IMR-90 (cell line): ENCODE measurements around the gene PTPRN2. TPM values are rescaled to one million over a fixed set of nuclear protein-coding genes. Genes with fewer than 3 reads are reported as not detected.
A peak's percentile ranks its signal among the peaks of the same experiment; 100 is the strongest.

Source experiments
- ATAC-seq: fragments of 200-7000 bp; cut with Tn5 transposase; 2 replicates; pipeline ENCODE4 v1.9.1; 2020; ENCODE audit warnings: low read depth, mild to moderate bottlenecking, moderate library complexity
- BruUV-seq: library from RNA; stranded (reverse); fragments of 400-500 nt; replicated peaks from 2 replicates; lab custom pipeline; 2021; lab: Mats Ljungman, UMichigan
- CTCF ChIA-PET: fragments of 300-600 bp; formaldehyde crosslinking; extraction: SDS; loops from one replicate; lab custom pipeline; 2021; ENCODE audit warnings: antibody characterized with exemption; lab: Yijun Ruan, JAX
- POLR2A ChIA-PET: fragments of 300-600 bp; sonication (Branson Sonifier 250); formaldehyde crosslinking; loops from one replicate; lab custom pipeline; 2022; ENCODE audit warnings: antibody characterized with exemption; ENCODE audit not compliant: unreplicated experiment; lab: Charles Lee
- DNase-seq: peaks from one replicate; pipeline ENCODE4 v3.0.0; 2013
- H2AFZ ChIP-seq: replicated peaks from 2 replicates; pipeline ENCODE3; 2013; ENCODE audit warnings: low read length, mild to moderate bottlenecking; ENCODE audit not compliant: poor library complexity
- H2AK5ac ChIP-seq: 2 replicates; pipeline ENCODE4 v1.6.1; 2013; ENCODE audit warnings: low read depth, low read length, inconsistent platforms
- H2AK9ac ChIP-seq: replicated peaks from 2 replicates; pipeline ENCODE3; 2013; ENCODE audit warnings: mild to moderate bottlenecking, low read depth, low read length, moderate library complexity; ENCODE audit not compliant: poor library complexity
- H2BK120ac ChIP-seq: 2 replicates; pipeline ENCODE4 v1.6.1; 2013; ENCODE audit warnings: low read depth, low read length, inconsistent platforms
- H2BK15ac ChIP-seq: 3 replicates; pipeline ENCODE4 v1.6.1; 2013; ENCODE audit warnings: low read depth, low read length, inconsistent platforms
- H2BK20ac ChIP-seq: 2 replicates; pipeline ENCODE4 v1.6.1; 2013; ENCODE audit warnings: low read depth, mild to moderate bottlenecking, inconsistent platforms, low read length, moderate library complexity
- H2BK5ac ChIP-seq: 2 replicates; pipeline ENCODE4 v1.6.1; 2013; ENCODE audit warnings: mild to moderate bottlenecking, low read depth, low read length, inconsistent platforms; ENCODE audit not compliant: poor library complexity, severe bottlenecking
- H3K14ac ChIP-seq: replicated peaks from 2 replicates; pipeline ENCODE4 v1.6.1; 2013; ENCODE audit warnings: low read depth, low read length, inconsistent platforms
- H3K18ac ChIP-seq: 2 replicates; pipeline ENCODE4 v1.6.1; 2013; ENCODE audit warnings: low read depth, low read length, control low read depth
- H3K23ac ChIP-seq: 2 replicates; pipeline ENCODE4 v1.6.1; 2013; ENCODE audit warnings: low read depth, low read length, inconsistent platforms
- H3K27ac ChIP-seq: 2 replicates; pipeline ENCODE4 v1.5.1; 2013; ENCODE audit warnings: mild to moderate bottlenecking, control low read depth, low read length; ENCODE audit not compliant: insufficient read depth
- H3K27me3 ChIP-seq: 2 replicates; pipeline ENCODE4 v1.6.1; 2013; ENCODE audit warnings: low read length; ENCODE audit not compliant: control insufficient read depth, insufficient read depth
- H3K36me3 ChIP-seq: 2 replicates; pipeline ENCODE4 v1.6.1; 2013; ENCODE audit warnings: low read length, mixed read lengths; ENCODE audit not compliant: control insufficient read depth, insufficient read depth
- H3K4ac ChIP-seq: 2 replicates; pipeline ENCODE4 v1.6.1; 2013; ENCODE audit warnings: low read depth, low read length, inconsistent platforms
- H3K4me1 ChIP-seq: 2 replicates; pipeline ENCODE4 v1.6.1; 2013; ENCODE audit warnings: low read length, mixed read lengths; ENCODE audit not compliant: control insufficient read depth, insufficient read depth
- H3K4me2 ChIP-seq: 2 replicates; pipeline ENCODE4 v1.6.1; 2013; ENCODE audit warnings: low read depth, mild to moderate bottlenecking, control low read depth, low read length, moderate library complexity
- H3K4me3 ChIP-seq: 2 replicates; pipeline ENCODE4 v1.5.1; 2013; ENCODE audit warnings: low read depth, mild to moderate bottlenecking, control low read depth, low read length, moderate library complexity; ENCODE audit not compliant: insufficient read depth
- H3K56ac ChIP-seq: 2 replicates; pipeline ENCODE4 v1.6.1; 2013; ENCODE audit warnings: low read length, inconsistent platforms; ENCODE audit not compliant: insufficient read depth; ENCODE audit errors: extremely low read depth
- H3K79me1 ChIP-seq, 2 experiments: 2 replicates each; pipeline ENCODE4 v1.6.1; 2013; ENCODE audit warnings: low read length in 2 of 2, inconsistent platforms in 1 of 2, low read depth in 1 of 2
- H3K9ac ChIP-seq: 2 replicates; pipeline ENCODE4 v1.6.1; 2013; ENCODE audit warnings: low read depth, low read length, control low read depth
- H3K9me1 ChIP-seq: 2 replicates; pipeline ENCODE4 v1.6.1; 2013; ENCODE audit warnings: low read length, inconsistent platforms; ENCODE audit not compliant: insufficient read depth
- H3K9me3 ChIP-seq: 2 replicates; pipeline ENCODE4 v1.6.1; 2013; ENCODE audit warnings: low read length; ENCODE audit not compliant: control insufficient read depth, insufficient read depth
- H4K20me1 ChIP-seq: 2 replicates; pipeline ENCODE4 v1.6.1; 2013; ENCODE audit warnings: low read length, inconsistent platforms; ENCODE audit not compliant: insufficient read depth
- H4K5ac ChIP-seq: 2 replicates; pipeline ENCODE4 v1.6.1; 2013; ENCODE audit warnings: mild to moderate bottlenecking, low read depth, low read length, control low read depth
- H4K8ac ChIP-seq, 2 experiments: 2 replicates each; pipeline ENCODE4 v1.6.1; 2013; ENCODE audit warnings: low read depth in 2 of 2, low read length in 2 of 2, control low read depth in 1 of 2, inconsistent platforms in 1 of 2
- H4K91ac ChIP-seq: 2 replicates; pipeline ENCODE4 v1.6.1; 2013; ENCODE audit warnings: low read depth, low read length, inconsistent platforms; ENCODE audit not compliant: insufficient read depth
- FOS ChIP-seq: fragments of 150-350 bp; IDR thresholded peaks from 2 replicates; pipeline ENCODE4 v1.6.1; 2016; ENCODE audit warnings: low read depth, low read length
- RCOR1 ChIP-seq: IDR thresholded peaks from 2 replicates; pipeline ENCODE4 v1.6.1; 2012; ENCODE audit warnings: mild to moderate bottlenecking, low read length, improper control_type of control experiment; ENCODE audit not compliant: insufficient replicate concordance
- WGBS, 2 experiments: methylation state at CpG; one replicate each; pipeline versions ENCODE4 v1.1.5 to v1.1.7; 2013; ENCODE audit warnings: missing lambda C conversion rate in 2 of 2; ENCODE audit not compliant: insufficient read length in 1 of 2; ENCODE audit errors: extremely low coverage in 2 of 2; 5-methylcytosine and 5-hydroxymethylcytosine counted together
- dilution Hi-C: fragments of 300-500 bp; cut with HindIII; formaldehyde crosslinking; loops from one replicate; pipeline ENCODE4 v1.14.3; 2018; ENCODE audit warnings: low sequenced_read_pairs; ENCODE audit not compliant: unreplicated experiment
- in situ Hi-C: fragments of 300-500 bp; cut with MboI; formaldehyde crosslinking; loops from 3 replicates; pipeline ENCODE4 v1.14.3; 2019; ENCODE audit warnings: low sequenced_read_pairs, inconsistent platforms, mixed read lengths
- intact Hi-C: fragments of 100-400 bp; cut with micrococcal nuclease; formaldehyde crosslinking; loops from 2 replicates; pipeline ENCODE4 v1.10.0; 2022
- polyA plus RNA-seq, 3 experiments: library from polyadenylated mRNA; depleted of rRNA; stranded (reverse); fragments of >200 nt; gene quantifications; 2 replicates each; pipeline ENCODE4 v1.2.3, GENCODE V29; 2012; ENCODE audit warnings: low replicate concordance in 1 of 3
- total RNA-seq: library from RNA; depleted of rRNA; stranded (reverse); fragments of >200 nt; gene quantifications from 2 replicates; pipeline ENCODE4 v1.2.3, GENCODE V29; 2012

The PTPRN2 gene
- total and polyA plus RNA-seq, 2 of the 4 experiments (the other 2 are of a cell fraction): 0.03 TPM; not detected in 1

- no peak overlapping the region for H3K9ac ChIP-seq
- H3K27me3 ChIP-seq: no peaks in the 10 kb centered on the region
- no peak overlapping the region for H2BK5ac ChIP-seq
- H2BK20ac ChIP-seq: no peak overlapping the region
- H2BK120ac ChIP-seq: no peak overlapping the region
- DNase-seq (no peak), ATAC-seq (no peak)
- no peaks in the 10 kb centered on the region for H3K36me3 ChIP-seq
- H3K18ac ChIP-seq: no peak overlapping the region
- no TSS peak for BruUV-seq
- H4K91ac ChIP-seq: no peak overlapping the region
- in situ Hi-C loops: no loop called here
- no peak overlapping the region for H3K56ac ChIP-seq
- H3K14ac ChIP-seq: no peak overlapping the region
- ChIA-PET POLR2A (no interaction called here), CTCF (no interaction called here)
- no peaks in the 10 kb centered on the region for H3K9me1 ChIP-seq
- H2AK5ac ChIP-seq: no peak overlapping the region
- intact Hi-C loops: no loop called here
- H2AFZ ChIP-seq: no peak overlapping the region
- H4K20me1 ChIP-seq: no peaks in the 10 kb centered on the region
- H4K8ac ChIP-seq: no peak overlapping the region
- H4K5ac ChIP-seq: no peak overlapping the region
- no peak overlapping the region for H3K4me3 ChIP-seq
- peak; percentile 21 for TF ChIP-seq FOS
- no peak for TF ChIP-seq RCOR1
- no peak overlapping the region for H3K23ac ChIP-seq
- H3K79me1 ChIP-seq: no peaks in the 10 kb centered on the region
- no peak overlapping the region for H2BK15ac ChIP-seq
- WGBS, 2 experiments: 69% methylated on average over 2 of the region's 5 CpGs; no CpG with 5 or more reads in 1 of the 2 experiments
- H3K4ac ChIP-seq: no peak overlapping the region
- H3K4me2 ChIP-seq: no peak overlapping the region
- peaks cover 61% of the 10 kb centered on the region for H3K9me3 ChIP-seq
- no peaks in the 10 kb centered on the region for H3K4me1 ChIP-seq
- H3K27ac ChIP-seq: no peak overlapping the region
- H2AK9ac ChIP-seq: no peak overlapping the region
- dilution Hi-C loops: no loop called here
These were observed 655.0 kb downstream of the PTPRN2 start for GRCh38 chr7:157932498-157933218.
